GM23338 (cell line): ENCODE results near the gene SLC40A1. TPM values are rescaled to one million over a fixed set of nuclear protein-coding genes. Genes with fewer than 3 reads are reported as not detected.

Source experiments
- ATAC-seq: fragments of 200-7000 bp; cut with Tn5 transposase; 3 replicates; pipeline ENCODE4 v1.9.1; 2020
- DNase-seq: peaks from one replicate; pipeline ENCODE4 v3.0.0-alpha.2; 2015; ENCODE audit warnings: low spot score
- H2AFZ ChIP-seq: fragments of 200-600 bp; sonication (generic); 2 replicates; pipeline ENCODE4 v1.8.0; 2016; ENCODE audit warnings: antibody characterized with exemption, mild to moderate bottlenecking, moderate library complexity
- H3F3A ChIP-seq: fragments of 200-600 bp; sonication (generic); replicated peaks from 2 replicates; pipeline ENCODE4 v1.8.0; 2017; ENCODE audit warnings: antibody characterized with exemption, mixed run types, low read depth
- H3K27ac ChIP-seq: fragments of 200-600 bp; sonication (generic); 2 replicates; pipeline ENCODE4 v1.6.1; 2016; ENCODE audit warnings: low read depth
- H3K27me3 ChIP-seq: fragments of 200-600 bp; sonication (generic); 2 replicates; pipeline ENCODE4 v1.8.0; 2016; ENCODE audit warnings: mild to moderate bottlenecking, mixed run types, moderate library complexity; ENCODE audit not compliant: insufficient read depth
- H3K36me3 ChIP-seq: fragments of 200-600 bp; sonication (generic); 2 replicates; pipeline ENCODE4 v1.8.0; 2016; ENCODE audit warnings: mild to moderate bottlenecking; ENCODE audit not compliant: insufficient read depth
- H3K4me1 ChIP-seq: fragments of 200-600 bp; sonication (generic); 2 replicates; pipeline ENCODE4 v1.8.0; 2016; ENCODE audit warnings: mild to moderate bottlenecking, moderate library complexity; ENCODE audit not compliant: insufficient read depth
- H3K4me2 ChIP-seq: fragments of 200-600 bp; sonication (generic); 2 replicates; pipeline ENCODE4 v1.7.1; 2017; ENCODE audit warnings: mixed run types
- H3K4me3 ChIP-seq: fragments of 200-600 bp; sonication (generic); 2 replicates; pipeline ENCODE4 v1.6.1; 2016; ENCODE audit warnings: mixed run types
- H3K79me2 ChIP-seq: fragments of 200-600 bp; sonication (generic); replicated peaks from 2 replicates; pipeline ENCODE4 v1.8.0; 2017; ENCODE audit warnings: mild to moderate bottlenecking; ENCODE audit not compliant: insufficient read depth
- H3K9me2 ChIP-seq: fragments of 200-600 bp; sonication (generic); 2 replicates; pipeline ENCODE4 v1.8.0; 2017; ENCODE audit not compliant: insufficient read depth
- H4K20me1 ChIP-seq: fragments of 200-600 bp; sonication (generic); replicated peaks from 2 replicates; pipeline ENCODE4 v1.8.0; 2017; ENCODE audit warnings: mild to moderate bottlenecking; ENCODE audit not compliant: insufficient read depth
- H3K27ac Mint-ChIP-seq: 2 replicates; pipeline ENCODE4 v1.8.0; 2020; ENCODE audit warnings: inconsistent platforms, mild to moderate bottlenecking, moderate library complexity, mixed read lengths
- H3K27me3 Mint-ChIP-seq: 3 replicates; pipeline ENCODE4 v1.8.0; 2022; ENCODE audit warnings: low read depth, mild to moderate bottlenecking, moderate library complexity, mixed read lengths, inconsistent platforms; ENCODE audit not compliant: insufficient read depth, poor library complexity
- H3K36me3 Mint-ChIP-seq: 3 replicates; pipeline ENCODE4 v1.8.0; 2021; ENCODE audit warnings: low read depth, mild to moderate bottlenecking, inconsistent platforms, moderate library complexity, mixed read lengths
- H3K4me1 Mint-ChIP-seq: 3 replicates; pipeline ENCODE4 v1.8.0; 2020; ENCODE audit warnings: mild to moderate bottlenecking, inconsistent platforms, mixed read lengths
- H3K4me3 Mint-ChIP-seq: 3 replicates; pipeline ENCODE4 v1.8.0; 2021; ENCODE audit warnings: moderate library complexity, mild to moderate bottlenecking, inconsistent platforms, mixed read lengths
- H3K9me3 Mint-ChIP-seq: 3 replicates; pipeline ENCODE4 v1.8.0; 2020; ENCODE audit warnings: moderate library complexity, mild to moderate bottlenecking, inconsistent platforms, mixed read lengths
- CREB1 ChIP-seq: fragments of 250-450 bp; sonication (Bioruptor Pico); IDR thresholded peaks from 2 replicates; pipeline ENCODE4 v1.5.0; 2020; ENCODE audit warnings: low read depth, mild to moderate bottlenecking, moderate library complexity
- JUNB ChIP-seq: IDR thresholded peaks from one replicate; pipeline ENCODE4 v1.6.1; 2016; ENCODE audit warnings: antibody characterized with exemption; ENCODE audit not compliant: unreplicated experiment
- NANOG ChIP-seq: IDR thresholded peaks from 2 replicates; pipeline ENCODE4 v1.6.1; 2016; ENCODE audit warnings: antibody characterized with exemption, borderline replicate concordance
- REST ChIP-seq: IDR thresholded peaks from one replicate; pipeline ENCODE4 v1.6.1; 2018; ENCODE audit warnings: antibody characterized with exemption; ENCODE audit not compliant: unreplicated experiment
- STAT1 ChIP-seq: IDR thresholded peaks from one replicate; pipeline ENCODE4 v1.6.1; 2016; ENCODE audit warnings: antibody characterized with exemption; ENCODE audit not compliant: unreplicated experiment
- ZNF114 ChIP-seq: fragments of 250-450 bp; sonication (Bioruptor Pico); IDR thresholded peaks from 2 replicates; pipeline ENCODE4 v1.5.0; 2020; ENCODE audit warnings: mild to moderate bottlenecking, moderate library complexity
- ZNF331 ChIP-seq: fragments of 250-450 bp; sonication (Bioruptor Pico); IDR thresholded peaks from 2 replicates; pipeline ENCODE4 v1.5.0; 2020; ENCODE audit warnings: low read depth, mild to moderate bottlenecking, moderate library complexity
- polyA plus RNA-seq: library from polyadenylated mRNA; unstranded; fragments of >200 nt; fragmentation: Nextera tagmentation; extraction: Ambion mirVana; gene quantifications from 2 replicates; pipeline ENCODE4 v1.2.1, GENCODE V29; 2016
- total RNA-seq: library from RNA; depleted of rRNA; stranded (reverse); fragments of >200 nt; shearing (Covaris generic); gene quantifications from 2 replicates; pipeline ENCODE4 v1.2.3, GENCODE V29; 2014
- TF ChIP-seq, protein P1 (sequence below): fragments of 250-450 bp; sonication (Bioruptor Pico); IDR thresholded peaks from 2 replicates; pipeline ENCODE4 v1.5.0; 2020; ENCODE audit warnings: mild to moderate bottlenecking, moderate library complexity

SLC40A1 gene
- total and polyA plus RNA-seq, 2 experiments from 2014 or later: 0.08 TPM; not detected in 1

DNA sequence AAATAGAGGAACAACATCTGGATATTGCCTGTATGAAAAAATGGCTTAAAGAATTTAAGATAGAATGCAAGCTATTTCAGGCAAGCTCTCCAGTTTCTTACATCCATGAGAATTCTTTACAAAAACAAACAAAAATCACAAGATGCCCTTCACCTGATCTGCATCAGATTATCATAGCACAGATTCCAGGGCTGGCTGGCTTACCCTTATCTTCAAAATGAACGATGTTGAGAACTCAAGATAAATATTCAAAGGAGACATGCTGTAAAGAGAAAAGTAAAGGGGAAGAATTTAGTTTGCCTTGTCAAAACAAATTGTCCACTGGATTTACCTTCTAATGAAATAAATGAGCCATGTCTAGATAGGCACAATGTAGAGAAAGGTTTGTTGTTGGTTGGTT, 18.7 kb upstream of the SLC40A1 start:
- Histone ChIP-seq H3K79me2 (no peaks in the 10 kb centered on the region), H3K9me2 (no peaks in the 10 kb centered on the region), H3K27ac (no peak overlapping the region), H3K4me1 (no peaks in the 10 kb centered on the region), H3K4me3 (no peak overlapping the region), H3K27me3 (no peaks in the 10 kb centered on the region), H2AFZ (no peak overlapping the region), H3K36me3 (no peaks in the 10 kb centered on the region), H4K20me1 (no peaks in the 10 kb centered on the region), H3F3A (no peaks in the 10 kb centered on the region), H3K4me2 (no peak overlapping the region)
- no peak overlapping the region for H3K4me3 Mint-ChIP-seq
- no peak for TF ChIP-seq STAT1
- no peak for TF ChIP-seq REST
- no peak for TF ChIP-seq NANOG
- TF ChIP-seq JUNB: no peak
- TF ChIP-seq CREB1 (CRISPR knock-in tag): no peak
- TF ChIP-seq ZNF114 (CRISPR knock-in tag): no peak
- no peaks in the 10 kb centered on the region for H3K9me3 Mint-ChIP-seq
- no peak overlapping the region for H3K27ac Mint-ChIP-seq
- no peaks in the 10 kb centered on the region for H3K4me1 Mint-ChIP-seq
- DNase-seq (no peak), ATAC-seq (no peak)
- no peaks in the 10 kb centered on the region for H3K36me3 Mint-ChIP-seq
- H3K27me3 Mint-ChIP-seq: no peaks in the 10 kb centered on the region

- H4K20me1 ChIP-seq: no peaks in the 10 kb centered on the region
- H3K4me3 ChIP-seq: no peak overlapping the region
- H3K4me2 ChIP-seq: no peak overlapping the region
- peaks cover 6% of the 10 kb centered on the region; the same call in 1 of the 2 replicates for H3K4me1 ChIP-seq
- no peak overlapping the region for H2AFZ ChIP-seq
- no peak for DNase-seq
- no peaks in the 10 kb centered on the region for H3K27me3 ChIP-seq
- Mint-ChIP-seq H3K27ac (no peak overlapping the region), H3K36me3 (no peaks in the 10 kb centered on the region), H3K9me3 (no peaks in the 10 kb centered on the region), H3K4me3 (no peak overlapping the region), H3K27me3 (no peaks in the 10 kb centered on the region), H3K4me1 (peaks cover 10% of the 10 kb centered on the region)
- H3K36me3 ChIP-seq: no peaks in the 10 kb centered on the region
- H3K9me2 ChIP-seq: no peaks in the 10 kb centered on the region
- H3K79me2 ChIP-seq: no peaks in the 10 kb centered on the region
- no peak overlapping the region for H3K27ac ChIP-seq
- no peaks in the 10 kb centered on the region for H3F3A ChIP-seq
- ATAC-seq: no peak
- TF ChIP-seq, protein P1, sequence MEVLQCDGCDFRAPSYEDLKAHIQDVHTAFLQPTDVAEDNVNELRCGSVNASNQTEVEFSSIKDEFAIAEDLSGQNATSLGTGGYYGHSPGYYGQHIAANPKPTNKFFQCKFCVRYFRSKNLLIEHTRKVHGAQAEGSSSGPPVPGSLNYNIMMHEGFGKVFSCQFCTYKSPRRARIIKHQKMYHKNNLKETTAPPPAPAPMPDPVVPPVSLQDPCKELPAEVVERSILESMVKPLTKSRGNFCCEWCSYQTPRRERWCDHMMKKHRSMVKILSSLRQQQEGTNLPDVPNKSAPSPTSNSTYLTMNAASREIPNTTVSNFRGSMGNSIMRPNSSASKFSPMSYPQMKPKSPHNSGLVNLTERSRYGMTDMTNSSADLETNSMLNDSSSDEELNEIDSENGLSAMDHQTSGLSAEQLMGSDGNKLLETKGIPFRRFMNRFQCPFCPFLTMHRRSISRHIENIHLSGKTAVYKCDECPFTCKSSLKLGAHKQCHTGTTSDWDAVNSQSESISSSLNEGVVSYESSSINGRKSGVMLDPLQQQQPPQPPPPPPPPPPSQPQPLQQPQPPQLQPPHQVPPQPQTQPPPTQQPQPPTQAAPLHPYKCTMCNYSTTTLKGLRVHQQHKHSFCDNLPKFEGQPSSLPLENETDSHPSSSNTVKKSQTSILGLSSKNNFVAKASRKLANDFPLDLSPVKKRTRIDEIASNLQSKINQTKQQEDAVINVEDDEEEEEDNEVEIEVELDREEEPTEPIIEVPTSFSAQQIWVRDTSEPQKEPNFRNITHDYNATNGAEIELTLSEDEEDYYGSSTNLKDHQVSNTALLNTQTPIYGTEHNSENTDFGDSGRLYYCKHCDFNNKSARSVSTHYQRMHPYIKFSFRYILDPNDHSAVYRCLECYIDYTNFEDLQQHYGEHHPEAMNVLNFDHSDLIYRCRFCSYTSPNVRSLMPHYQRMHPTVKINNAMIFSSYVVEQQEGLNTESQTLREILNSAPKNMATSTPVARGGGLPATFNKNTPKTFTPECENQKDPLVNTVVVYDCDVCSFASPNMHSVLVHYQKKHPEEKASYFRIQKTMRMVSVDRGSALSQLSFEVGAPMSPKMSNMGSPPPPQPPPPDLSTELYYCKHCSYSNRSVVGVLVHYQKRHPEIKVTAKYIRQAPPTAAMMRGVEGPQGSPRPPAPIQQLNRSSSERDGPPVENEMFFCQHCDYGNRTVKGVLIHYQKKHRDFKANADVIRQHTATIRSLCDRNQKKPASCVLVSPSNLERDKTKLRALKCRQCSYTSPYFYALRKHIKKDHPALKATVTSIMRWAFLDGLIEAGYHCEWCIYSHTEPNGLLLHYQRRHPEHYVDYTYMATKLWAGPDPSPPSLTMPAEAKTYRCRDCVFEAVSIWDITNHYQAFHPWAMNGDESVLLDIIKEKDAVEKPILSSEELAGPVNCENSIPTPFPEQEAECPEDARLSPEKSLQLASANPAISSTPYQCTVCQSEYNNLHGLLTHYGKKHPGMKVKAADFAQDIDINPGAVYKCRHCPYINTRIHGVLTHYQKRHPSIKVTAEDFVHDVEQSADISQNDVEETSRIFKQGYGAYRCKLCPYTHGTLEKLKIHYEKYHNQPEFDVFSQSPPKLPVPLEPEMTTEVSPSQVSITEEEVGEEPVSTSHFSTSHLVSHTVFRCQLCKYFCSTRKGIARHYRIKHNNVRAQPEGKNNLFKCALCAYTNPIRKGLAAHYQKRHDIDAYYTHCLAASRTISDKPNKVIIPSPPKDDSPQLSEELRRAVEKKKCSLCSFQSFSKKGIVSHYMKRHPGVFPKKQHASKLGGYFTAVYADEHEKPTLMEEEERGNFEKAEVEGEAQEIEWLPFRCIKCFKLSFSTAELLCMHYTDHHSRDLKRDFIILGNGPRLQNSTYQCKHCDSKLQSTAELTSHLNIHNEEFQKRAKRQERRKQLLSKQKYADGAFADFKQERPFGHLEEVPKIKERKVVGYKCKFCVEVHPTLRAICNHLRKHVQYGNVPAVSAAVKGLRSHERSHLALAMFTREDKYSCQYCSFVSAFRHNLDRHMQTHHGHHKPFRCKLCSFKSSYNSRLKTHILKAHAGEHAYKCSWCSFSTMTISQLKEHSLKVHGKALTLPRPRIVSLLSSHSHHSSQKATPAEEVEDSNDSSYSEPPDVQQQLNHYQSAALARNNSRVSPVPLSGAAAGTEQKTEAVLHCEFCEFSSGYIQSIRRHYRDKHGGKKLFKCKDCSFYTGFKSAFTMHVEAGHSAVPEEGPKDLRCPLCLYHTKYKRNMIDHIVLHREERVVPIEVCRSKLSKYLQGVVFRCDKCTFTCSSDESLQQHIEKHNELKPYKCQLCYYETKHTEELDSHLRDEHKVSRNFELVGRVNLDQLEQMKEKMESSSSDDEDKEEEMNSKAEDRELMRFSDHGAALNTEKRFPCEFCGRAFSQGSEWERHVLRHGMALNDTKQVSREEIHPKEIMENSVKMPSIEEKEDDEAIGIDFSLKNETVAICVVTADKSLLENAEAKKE (CRISPR knock-in tag): no peak
- TF ChIP-seq ZNF114 (CRISPR knock-in tag): no peak
- no peak for TF ChIP-seq ZNF331
- no peak for TF ChIP-seq NANOG
- no peak for TF ChIP-seq REST
Observed at GRCh38 chr2:189595417-189595816, 14.8 kb upstream of the SLC40A1 start.
